ENCODE data around the gene SSH2. TPM values are rescaled to one million over a fixed set of nuclear protein-coding genes. Genes with fewer than 3 reads are reported as not detected.

SSH2 gene
- total RNA-seq, 2 donors from 2014 or later = 43.6 to 62.2 TPM

GRCh38 chr17:29836643-29837042, 93.4 kb downstream of the SSH2 start:
- H3K27ac Mint-ChIP-seq = no peak overlapping the region
- ATAC-seq (no peak), DNase-seq (ENCODE audit: low spot score in 2 of 2) (no peak)
- H3K9me3 Mint-ChIP-seq = no peaks in the 10 kb centered on the region
- no peaks in the 10 kb centered on the region for H3K36me3 Mint-ChIP-seq

GRCh38 chr17:29835435-29836351, 94.3 kb downstream of the SSH2 start:
- DNase-seq (ENCODE audit: low spot score in 2 of 2) (no peak), ATAC-seq (no peak)
- H3K9me3 Mint-ChIP-seq = no peaks in the 10 kb centered on the region
- H3K27ac Mint-ChIP-seq = no peak overlapping the region
- H3K36me3 Mint-ChIP-seq = no peaks in the 10 kb centered on the region

- DNase-seq (ENCODE audit: low spot score in 2 of 2) (no peak), ATAC-seq (no peak)
- Mint-ChIP-seq H3K27ac (no peak overlapping the region), H3K9me3 (no peaks in the 10 kb centered on the region), H3K36me3 (no peaks in the 10 kb centered on the region)
Measured at GRCh38 chr17:29833801-29834200, 96.2 kb downstream of the SSH2 start.

- Mint-ChIP-seq H3K9me3 (no peaks in the 10 kb centered on the region), H3K36me3 (no peaks in the 10 kb centered on the region), H3K27ac (no peak overlapping the region)
- no peak for DNase-seq (ENCODE audit: low spot score in 2 of 2)
- no peak for ATAC-seq
Measured at GRCh38 chr17:29828676-29829284, 101.2 kb downstream of the SSH2 start.

GRCh38 chr17:29827179-29827578, 102.8 kb downstream of the SSH2 start:
- ATAC-seq = no peak

GRCh38 chr17:29826114-29826692, 103.8 kb downstream of the SSH2 start:
- DNase-seq (ENCODE audit: low spot score in 2 of 2) (no peak), ATAC-seq (no peak)
- Mint-ChIP-seq H3K27ac (peak overlapping the region in 1 of 2 donors; percentile 45), H3K36me3 (no peaks in the 10 kb centered on the region), H3K9me3 (no peaks in the 10 kb centered on the region)

More at GRCh38 chr17:29827179-29827578, 102.8 kb downstream of the SSH2 start:
- no peak for DNase-seq (ENCODE audit: low spot score in 2 of 2)
- Mint-ChIP-seq H3K9me3 (no peaks in the 10 kb centered on the region), H3K36me3 (no peaks in the 10 kb centered on the region), H3K27ac (no peak overlapping the region)

- ATAC-seq = no peak
- Mint-ChIP-seq H3K9me3 (no peaks in the 10 kb centered on the region), H3K36me3 (no peaks in the 10 kb centered on the region), H3K27ac (no peak overlapping the region)
- no peak for DNase-seq (ENCODE audit: low spot score in 2 of 2)
Measured at GRCh38 chr17:29825604-29826003, 104.4 kb downstream of the SSH2 start.

- no peaks in the 10 kb centered on the region for H3K9me3 Mint-ChIP-seq
- no peak overlapping the region for H3K27ac Mint-ChIP-seq
- ATAC-seq = no peak
- DNase-seq (ENCODE audit: low spot score in 2 of 2) = no peak
- no peaks in the 10 kb centered on the region for H3K36me3 Mint-ChIP-seq
Measured at GRCh38 chr17:29821897-29822296, 108.1 kb downstream of the SSH2 start.

GRCh38 chr17:29820425-29820824, 109.6 kb downstream of the SSH2 start:
- ATAC-seq (no peak), DNase-seq (ENCODE audit: low spot score in 2 of 2) (no peak)
- Mint-ChIP-seq H3K9me3 (no peaks in the 10 kb centered on the region), H3K27ac (no peak overlapping the region), H3K36me3 (no peaks in the 10 kb centered on the region)

GRCh38 chr17:29807520-29808361, 122.3 kb downstream of the SSH2 start:
- ATAC-seq = peak; percentile 74 to 79

GRCh38 chr17:29802246-29802645, 127.8 kb downstream of the SSH2 start:
- no peak for ATAC-seq
- DNase-seq (ENCODE audit: low spot score in 2 of 2) = no peak
- H3K36me3 Mint-ChIP-seq = no peaks in the 10 kb centered on the region

More at GRCh38 chr17:29807520-29808361, 122.3 kb downstream of the SSH2 start:
- H3K27ac Mint-ChIP-seq = no peak overlapping the region
- H3K9me3 Mint-ChIP-seq = no peaks in the 10 kb centered on the region
- H3K36me3 Mint-ChIP-seq = no peaks in the 10 kb centered on the region
- peak in 1 of 2 donors; percentile 72 for DNase-seq (ENCODE audit: low spot score in 2 of 2)

GRCh38 chr17:29800457-29800856, 129.6 kb downstream of the SSH2 start:
- no peak for DNase-seq (ENCODE audit: low spot score in 2 of 2)
- H3K27ac Mint-ChIP-seq = no peak overlapping the region
- no peaks in the 10 kb centered on the region for H3K36me3 Mint-ChIP-seq
- H3K9me3 Mint-ChIP-seq = no peaks in the 10 kb centered on the region
- no peak for ATAC-seq

More at GRCh38 chr17:29802246-29802645, 127.8 kb downstream of the SSH2 start:
- Mint-ChIP-seq H3K27ac (no peak overlapping the region), H3K9me3 (no peaks in the 10 kb centered on the region)

- H3K36me3 Mint-ChIP-seq = no peaks in the 10 kb centered on the region
- DNase-seq (ENCODE audit: low spot score in 2 of 2) (no peak), ATAC-seq (no peak)
- no peak overlapping the region for H3K27ac Mint-ChIP-seq
- H3K9me3 Mint-ChIP-seq = no peaks in the 10 kb centered on the region
Measured at GRCh38 chr17:29796652-29797051, 133.4 kb downstream of the SSH2 start.

GRCh38 chr17:29793501-29793900, 136.5 kb downstream of the SSH2 start:
- ATAC-seq = no peak
- H3K9me3 Mint-ChIP-seq = no peaks in the 10 kb centered on the region
- no peak for DNase-seq (ENCODE audit: low spot score in 2 of 2)
- H3K27ac Mint-ChIP-seq = no peak overlapping the region
- H3K36me3 Mint-ChIP-seq = no peaks in the 10 kb centered on the region

GRCh38 chr17:29791336-29792080, 138.5 kb downstream of the SSH2 start:
- H3K9me3 Mint-ChIP-seq = no peaks in the 10 kb centered on the region
- no peak for ATAC-seq
- no peak for DNase-seq (ENCODE audit: low spot score in 2 of 2)
- H3K27ac Mint-ChIP-seq = no peak overlapping the region
- H3K36me3 Mint-ChIP-seq = no peaks in the 10 kb centered on the region
